Ishikawa (cell line): ENCODE results near the gene PCBP3.

ENCODE experiments used
- CEBPB ChIP-seq: IDR thresholded peaks from 2 replicates; pipeline ENCODE4 v1.6.1; 2012
- CREB1 ChIP-seq: IDR thresholded peaks from 2 replicates; pipeline ENCODE4 v1.6.1; 2012; ENCODE audit warnings: low read depth
- EGR1 ChIP-seq: IDR thresholded peaks from 2 replicates; pipeline ENCODE4 v1.6.1; 2012
- EP300 ChIP-seq: IDR thresholded peaks from 2 replicates; pipeline ENCODE4 v1.6.1; 2012; ENCODE audit warnings: borderline replicate concordance
- FOXM1 ChIP-seq: IDR thresholded peaks from 2 replicates; pipeline ENCODE4 v1.6.1; 2012; ENCODE audit warnings: low read depth, borderline replicate concordance
- MAX ChIP-seq: IDR thresholded peaks from 2 replicates; pipeline ENCODE4 v1.6.1; 2012
- NFIC ChIP-seq: IDR thresholded peaks from 2 replicates; pipeline ENCODE4 v1.6.1; 2012
- RAD21 ChIP-seq: IDR thresholded peaks from 2 replicates; pipeline ENCODE4 v1.6.1; 2012; ENCODE audit warnings: low read depth
- TAF1 ChIP-seq: IDR thresholded peaks from 2 replicates; pipeline ENCODE4 v1.6.1; 2012; ENCODE audit warnings: low read depth, mild to moderate bottlenecking
- TCF12 ChIP-seq: IDR thresholded peaks from 2 replicates; pipeline ENCODE4 v1.6.1; 2012; ENCODE audit warnings: low read depth
- TEAD4 ChIP-seq: IDR thresholded peaks from 2 replicates; pipeline ENCODE4 v1.6.1; 2012
- YY1 ChIP-seq: IDR thresholded peaks from 2 replicates; pipeline ENCODE4 v1.6.1; 2012; ENCODE audit warnings: low read depth
- ZBTB7A ChIP-seq: IDR thresholded peaks from 2 replicates; pipeline ENCODE4 v1.6.1; 2012; ENCODE audit warnings: low read depth
- TF ChIP-seq, protein P1 (sequence below): IDR thresholded peaks from 2 replicates; pipeline ENCODE4 v1.6.1; 2012; ENCODE audit warnings: low read depth, mild to moderate bottlenecking
- TF ChIP-seq, protein P2 (sequence below): IDR thresholded peaks from 2 replicates; pipeline ENCODE4 v1.6.1; 2012

PCBP3 gene

GRCh38 chr21:45835301-45836267, 192.1 kb downstream of the PCBP3 start:
- TF ChIP-seq YY1 (no peak), EP300 (no peak), NFIC (no peak), CEBPB (no peak)
- TF ChIP-seq, protein P1, sequence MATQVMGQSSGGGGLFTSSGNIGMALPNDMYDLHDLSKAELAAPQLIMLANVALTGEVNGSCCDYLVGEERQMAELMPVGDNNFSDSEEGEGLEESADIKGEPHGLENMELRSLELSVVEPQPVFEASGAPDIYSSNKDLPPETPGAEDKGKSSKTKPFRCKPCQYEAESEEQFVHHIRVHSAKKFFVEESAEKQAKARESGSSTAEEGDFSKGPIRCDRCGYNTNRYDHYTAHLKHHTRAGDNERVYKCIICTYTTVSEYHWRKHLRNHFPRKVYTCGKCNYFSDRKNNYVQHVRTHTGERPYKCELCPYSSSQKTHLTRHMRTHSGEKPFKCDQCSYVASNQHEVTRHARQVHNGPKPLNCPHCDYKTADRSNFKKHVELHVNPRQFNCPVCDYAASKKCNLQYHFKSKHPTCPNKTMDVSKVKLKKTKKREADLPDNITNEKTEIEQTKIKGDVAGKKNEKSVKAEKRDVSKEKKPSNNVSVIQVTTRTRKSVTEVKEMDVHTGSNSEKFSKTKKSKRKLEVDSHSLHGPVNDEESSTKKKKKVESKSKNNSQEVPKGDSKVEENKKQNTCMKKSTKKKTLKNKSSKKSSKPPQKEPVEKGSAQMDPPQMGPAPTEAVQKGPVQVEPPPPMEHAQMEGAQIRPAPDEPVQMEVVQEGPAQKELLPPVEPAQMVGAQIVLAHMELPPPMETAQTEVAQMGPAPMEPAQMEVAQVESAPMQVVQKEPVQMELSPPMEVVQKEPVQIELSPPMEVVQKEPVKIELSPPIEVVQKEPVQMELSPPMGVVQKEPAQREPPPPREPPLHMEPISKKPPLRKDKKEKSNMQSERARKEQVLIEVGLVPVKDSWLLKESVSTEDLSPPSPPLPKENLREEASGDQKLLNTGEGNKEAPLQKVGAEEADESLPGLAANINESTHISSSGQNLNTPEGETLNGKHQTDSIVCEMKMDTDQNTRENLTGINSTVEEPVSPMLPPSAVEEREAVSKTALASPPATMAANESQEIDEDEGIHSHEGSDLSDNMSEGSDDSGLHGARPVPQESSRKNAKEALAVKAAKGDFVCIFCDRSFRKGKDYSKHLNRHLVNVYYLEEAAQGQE = no peak
- TF ChIP-seq, protein P2, sequence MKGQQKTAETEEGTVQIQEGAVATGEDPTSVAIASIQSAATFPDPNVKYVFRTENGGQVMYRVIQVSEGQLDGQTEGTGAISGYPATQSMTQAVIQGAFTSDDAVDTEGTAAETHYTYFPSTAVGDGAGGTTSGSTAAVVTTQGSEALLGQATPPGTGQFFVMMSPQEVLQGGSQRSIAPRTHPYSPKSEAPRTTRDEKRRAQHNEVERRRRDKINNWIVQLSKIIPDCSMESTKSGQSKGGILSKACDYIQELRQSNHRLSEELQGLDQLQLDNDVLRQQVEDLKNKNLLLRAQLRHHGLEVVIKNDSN = no peak

- no peak for TF ChIP-seq CREB1
- no peak for TF ChIP-seq EP300
- TF ChIP-seq RAD21 = no peak
- no peak for TF ChIP-seq TEAD4
- no peak for TF ChIP-seq EGR1
- TF ChIP-seq CEBPB = no peak
- TF ChIP-seq, protein P1 = no peak
- no peak for TF ChIP-seq YY1
- TF ChIP-seq ZBTB7A = no peak
- no peak for TF ChIP-seq FOXM1
- TF ChIP-seq, protein P2 = no peak
- no peak for TF ChIP-seq NFIC
- TF ChIP-seq TAF1 = no peak
- no peak for TF ChIP-seq TCF12
- no peak for TF ChIP-seq MAX
Observed at GRCh38 chr21:45836268-45836655, 192.7 kb downstream of the PCBP3 start.

DNA sequence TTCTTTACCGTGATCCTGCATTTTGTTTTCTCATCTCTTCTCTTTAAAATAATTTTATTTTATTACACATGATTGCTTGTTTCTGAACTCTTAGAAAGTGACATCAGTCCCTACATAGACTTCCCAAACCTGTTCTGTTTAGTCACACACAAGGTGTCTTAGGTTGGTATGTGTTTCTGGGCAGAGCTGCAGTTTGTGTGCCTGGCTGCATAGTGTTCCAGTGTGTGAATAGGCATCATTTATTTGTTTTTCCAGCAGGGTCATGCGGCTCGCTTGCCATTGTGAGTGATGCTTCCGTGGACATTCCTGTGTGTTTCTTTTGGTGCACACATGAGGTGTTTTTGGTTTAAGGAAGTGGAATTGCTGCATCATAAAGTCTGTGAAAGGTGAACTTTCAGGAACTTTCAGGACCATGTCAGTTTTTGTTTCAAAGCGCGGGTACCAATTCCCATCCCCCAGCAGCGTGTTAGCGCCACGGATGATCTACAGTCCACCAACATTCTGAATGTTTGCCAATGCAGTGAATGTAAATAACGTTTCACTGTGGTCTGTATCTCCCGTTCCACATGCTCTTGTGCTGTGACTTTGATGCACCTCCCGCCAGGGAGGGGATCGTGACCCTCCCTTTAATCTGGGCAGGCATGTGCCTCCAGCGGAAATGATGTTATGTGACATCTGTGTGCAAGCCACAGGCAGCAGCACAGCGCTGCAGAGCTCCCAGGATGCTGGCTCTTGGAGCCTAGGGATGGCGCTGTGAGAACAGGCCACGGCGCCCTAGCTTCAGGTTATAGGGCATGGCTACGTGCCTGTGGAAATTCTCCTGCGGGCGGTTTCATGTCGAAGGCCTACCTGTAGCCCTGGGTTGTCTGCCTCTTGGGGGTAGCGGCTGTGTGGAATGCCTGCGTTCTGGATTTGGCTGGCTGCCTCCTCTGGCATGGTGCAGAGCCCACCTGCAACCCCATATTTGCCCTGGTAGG, 193.5 kb downstream of the PCBP3 start:
- TF ChIP-seq, protein P2 = no peak
- no peak for TF ChIP-seq CREB1
- no peak for TF ChIP-seq FOXM1
- no peak for TF ChIP-seq YY1
- no peak for TF ChIP-seq TAF1
- no peak for TF ChIP-seq EGR1
- no peak for TF ChIP-seq CEBPB
- TF ChIP-seq MAX = no peak
- TF ChIP-seq, protein P1 = no peak
- no peak for TF ChIP-seq ZBTB7A
- no peak for TF ChIP-seq NFIC
- TF ChIP-seq TEAD4 = no peak
- no peak for TF ChIP-seq EP300
- no peak for TF ChIP-seq RAD21
- TF ChIP-seq TCF12 = no peak
